DOHH2 (cell line): ENCODE results near the gene KCNV2.
"Not testable (repeated sequence)": the region's sequence is repeated elsewhere in the genome, so short reads cannot be mapped to it uniquely, and the experiment has no call there.

Source experiments
- H3F3A ChIP-seq: fragments of 200-600 bp; sonication (generic), shearing (Covaris generic); 2 replicates; pipeline ENCODE4 v1.6.0; 2016; ENCODE audit warnings: antibody characterized with exemption, mild to moderate bottlenecking; ENCODE audit not compliant: control insufficient read depth, insufficient read depth
- H3K27ac ChIP-seq: fragments of 200-600 bp; sonication (generic); 2 replicates; pipeline ENCODE4 v1.5.1; 2014; ENCODE audit warnings: low read depth, mild to moderate bottlenecking, low read length, moderate library complexity
- H3K27me3 ChIP-seq: fragments of 200-600 bp; sonication (generic); 2 replicates; pipeline ENCODE4 v1.6.1; 2014; ENCODE audit warnings: mild to moderate bottlenecking, low read length, mixed read lengths; ENCODE audit not compliant: control insufficient read depth
- H3K36me3 ChIP-seq: fragments of 200-600 bp; sonication (generic); 2 replicates; pipeline ENCODE4 v1.6.1; 2014; ENCODE audit warnings: mild to moderate bottlenecking, low read length, moderate library complexity, mixed read lengths; ENCODE audit not compliant: control insufficient read depth
- H3K4me1 ChIP-seq: fragments of 200-600 bp; sonication (generic); 2 replicates; pipeline ENCODE4 v1.6.1; 2014; ENCODE audit warnings: mild to moderate bottlenecking, low read length, mixed read lengths; ENCODE audit not compliant: control insufficient read depth
- H3K4me2 ChIP-seq: fragments of 200-600 bp; sonication (generic); 2 replicates; pipeline ENCODE4 v1.6.0; 2014; ENCODE audit warnings: mild to moderate bottlenecking, low read length, moderate library complexity
- H3K4me3 ChIP-seq: fragments of 200-600 bp; sonication (generic); 2 replicates; pipeline ENCODE4 v1.5.1; 2014; ENCODE audit warnings: mild to moderate bottlenecking, low read length, mixed read lengths
- H3K79me2 ChIP-seq: fragments of 200-600 bp; sonication (generic); 2 replicates; pipeline ENCODE4 v1.6.1; 2014; ENCODE audit warnings: mild to moderate bottlenecking, low read length, mixed read lengths; ENCODE audit not compliant: control insufficient read depth
- H3K9me2 ChIP-seq: fragments of 200-600 bp; sonication (generic); replicated peaks from 2 replicates; pipeline ENCODE4 v1.6.1; 2014; ENCODE audit warnings: mild to moderate bottlenecking, low read length, mixed read lengths; ENCODE audit not compliant: control insufficient read depth
- H3K9me3 ChIP-seq: fragments of 200-600 bp; sonication (generic); 2 replicates; pipeline ENCODE4 v1.6.1; 2014; ENCODE audit warnings: antibody characterized with exemption, low read length, mixed read lengths; ENCODE audit not compliant: control insufficient read depth, insufficient read depth
- H4K20me1 ChIP-seq: fragments of 200-600 bp; sonication (generic); 2 replicates; pipeline ENCODE4 v1.6.0; 2014; ENCODE audit warnings: low read depth, mild to moderate bottlenecking, antibody characterized with exemption, low read length, moderate library complexity; ENCODE audit not compliant: control insufficient read depth, insufficient read depth
- CTCF ChIP-seq: fragments of 200-600 bp; sonication (generic); IDR thresholded peaks from one replicate; pipeline ENCODE4 v1.5.1; 2014; ENCODE audit warnings: antibody characterized with exemption, mild to moderate bottlenecking, low read depth, low read length; ENCODE audit not compliant: poor library complexity, severe bottlenecking
- EZH2phosphoT487 ChIP-seq: fragments of 200-600 bp; sonication (generic); IDR thresholded peaks from 2 replicates; pipeline ENCODE4 v1.6.1; 2017; ENCODE audit warnings: borderline replicate concordance, mild to moderate bottlenecking, antibody characterized with exemption, low read length, moderate library complexity, mixed read lengths

The KCNV2 gene

GRCh38 chr9:2700909-2701550 is 16.3 kb upstream of the KCNV2 start:
- Histone ChIP-seq H3K79me2 (no peaks in the 10 kb centered on the region), H3K4me3 (no peak overlapping the region), H3K4me1 (no peaks in the 10 kb centered on the region), H3K4me2 (no peak overlapping the region), H3K27me3 (no peaks in the 10 kb centered on the region), H3K9me2 (no peaks in the 10 kb centered on the region), H4K20me1 (no peaks in the 10 kb centered on the region), H3K9me3 (no peaks in the 10 kb centered on the region), H3K27ac (no peak overlapping the region), H3K36me3 (no peaks in the 10 kb centered on the region), H3F3A (no peaks in the 10 kb centered on the region)
- TF ChIP-seq CTCF (no peak), EZH2phosphoT487 (no peak)

- Histone ChIP-seq H3K27ac (no peak overlapping the region), H3K36me3 (no peaks in the 10 kb centered on the region), H3K9me2 (no peaks in the 10 kb centered on the region), H3K27me3 (no peaks in the 10 kb centered on the region), H3F3A (no peaks in the 10 kb centered on the region), H3K4me1 (no peaks in the 10 kb centered on the region), H3K4me3 (no peak overlapping the region), H4K20me1 (no peaks in the 10 kb centered on the region), H3K9me3 (no peaks in the 10 kb centered on the region), H3K79me2 (no peaks in the 10 kb centered on the region), H3K4me2 (no peak overlapping the region)
- no peak for TF ChIP-seq CTCF
- TF ChIP-seq EZH2phosphoT487 = no peak
Observed at GRCh38 chr9:2704504-2704903, 12.8 kb upstream of the KCNV2 start.

DNA sequence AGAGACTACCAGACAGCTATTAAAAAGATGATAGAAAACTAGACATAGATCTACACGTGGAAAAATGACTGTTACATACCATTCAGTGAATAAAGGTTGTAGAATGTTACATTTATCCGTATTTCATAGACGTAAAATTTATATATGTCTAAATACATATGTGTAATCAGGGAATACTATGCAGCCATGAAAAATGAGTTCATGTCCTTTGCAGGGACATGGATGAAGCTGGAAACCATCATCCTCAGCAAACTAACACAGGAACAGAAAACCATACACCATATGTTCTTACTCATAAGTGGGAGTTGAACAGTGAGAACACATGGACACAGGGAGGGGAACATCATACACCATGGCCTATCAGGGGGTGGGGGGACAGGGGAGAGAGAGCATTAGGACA is 10.1 kb upstream of the KCNV2 start:
- H3K27ac ChIP-seq, H3F3A ChIP-seq, H3K4me1 ChIP-seq, H3K27me3 ChIP-seq, H3K36me3 ChIP-seq, H3K79me2 ChIP-seq, H3K9me3 ChIP-seq, H3K9me2 ChIP-seq, H3K4me3 ChIP-seq, H4K20me1 ChIP-seq, H3K4me2 ChIP-seq: not testable (repeated sequence)

GRCh38 chr9:2709645-2710101 is 7.6 kb upstream of the KCNV2 start:
- no peaks in the 10 kb centered on the region for H3K4me1 ChIP-seq
- no peaks in the 10 kb centered on the region for H3K27me3 ChIP-seq
- TF ChIP-seq CTCF = no peak
- no peak overlapping the region for H3K4me3 ChIP-seq
- no peaks in the 10 kb centered on the region for H3K9me2 ChIP-seq
- H3F3A ChIP-seq = no peaks in the 10 kb centered on the region
- H3K27ac ChIP-seq = no peak overlapping the region
- no peaks in the 10 kb centered on the region for H3K9me3 ChIP-seq
- no peaks in the 10 kb centered on the region for H4K20me1 ChIP-seq
- no peaks in the 10 kb centered on the region for H3K36me3 ChIP-seq
- H3K4me2 ChIP-seq = no peak overlapping the region
- no peaks in the 10 kb centered on the region for H3K79me2 ChIP-seq
